Endometrial microvascular endothelial cells (primary cell): ENCODE measurements around the gene PCMTD2. TPM values are rescaled to one million over a fixed set of nuclear protein-coding genes. Genes with fewer than 3 reads are reported as not detected.
"Not testable (repeated sequence)": the region's sequence is repeated elsewhere in the genome, so short reads cannot be mapped to it uniquely, and the experiment has no call there.

ENCODE experiments used
- in situ Hi-C: cut with HindIII; loops from 2 replicates; pipeline ENCODE4 v1.10.0; 2017; ENCODE audit warnings: low sequenced_read_pairs, low pct_unique_long_range_greater_than_20kb; ENCODE audit errors: inconsistent ontology term
- total RNA-seq: library from RNA; depleted of rRNA; stranded (reverse); fragments of >200 nt; gene quantifications from one replicate; pipeline ENCODE4 v1.2.3, GENCODE V29; 2015; ENCODE audit errors: inconsistent ontology term

The PCMTD2 gene
- total RNA-seq, 1 donor from 2014 or later = 33.6 TPM

- in situ Hi-C loops = no loop called here
Measured at GRCh38 chr20:64276817-64277216, 21.3 kb downstream of the PCMTD2 start.

- in situ Hi-C loops = no loop called here
Measured at GRCh38 chr20:64277571-64278316, 22.2 kb downstream of the PCMTD2 start.

- in situ Hi-C loops = no loop called here
Measured at GRCh38 chr20:64278317-64278681, 22.8 kb downstream of the PCMTD2 start.

- in situ Hi-C loops = no loop called here
Measured at GRCh38 chr20:64279826-64280459, 24.4 kb downstream of the PCMTD2 start.

- in situ Hi-C loops = no loop called here
Measured at GRCh38 chr20:64280460-64280843, 24.9 kb downstream of the PCMTD2 start.

- in situ Hi-C loops = no loop called here
Measured at GRCh38 chr20:64283646-64284045, 28.1 kb downstream of the PCMTD2 start.

GRCh38 chr20:64285579-64286446, 30.3 kb downstream of the PCMTD2 start:
- in situ Hi-C loops = not testable (repeated sequence)

GRCh38 chr20:64286447-64287263, 31.1 kb downstream of the PCMTD2 start:
- in situ Hi-C loops = not testable (repeated sequence)

- in situ Hi-C loops = not testable (repeated sequence)
Measured at GRCh38 chr20:64287264-64287590, 31.7 kb downstream of the PCMTD2 start.

- in situ Hi-C loops = not testable (repeated sequence)
Measured at GRCh38 chr20:64292167-64292566, 36.6 kb downstream of the PCMTD2 start.

GRCh38 chr20:64303086-64303485, 47.5 kb downstream of the PCMTD2 start:
- in situ Hi-C loops = not testable (repeated sequence)

- in situ Hi-C loops = not testable (repeated sequence)
Measured at GRCh38 chr20:64313761-64314160, 58.2 kb downstream of the PCMTD2 start.

- in situ Hi-C loops = not testable (repeated sequence)
Measured at GRCh38 chr20:64315381-64315780, 59.8 kb downstream of the PCMTD2 start.

GRCh38 chr20:64315884-64316283, 60.3 kb downstream of the PCMTD2 start:
- in situ Hi-C loops = not testable (repeated sequence)

GRCh38 chr20:64316415-64317083, 61.0 kb downstream of the PCMTD2 start:
- in situ Hi-C loops = not testable (repeated sequence)

- in situ Hi-C loops = not testable (repeated sequence)
Measured at GRCh38 chr20:64317331-64317730, 61.8 kb downstream of the PCMTD2 start.

GRCh38 chr20:64318056-64318455, 62.5 kb downstream of the PCMTD2 start:
- in situ Hi-C loops = not testable (repeated sequence)

GRCh38 chr20:64322031-64322789, 66.7 kb downstream of the PCMTD2 start:
- in situ Hi-C loops = not testable (repeated sequence)
